ES-I3 (cell line): ENCODE results near the gene CHD1L.

Experiments
- H3K36me3 ChIP-seq: 2 replicates; pipeline ENCODE4 v1.6.1; 2013; ENCODE audit warnings: mild to moderate bottlenecking, low read length, control low read depth, moderate library complexity; ENCODE audit not compliant: insufficient read depth
- H3K4me1 ChIP-seq: 2 replicates; pipeline ENCODE4 v1.6.1; 2013; ENCODE audit warnings: mild to moderate bottlenecking, control low read depth, low read length; ENCODE audit not compliant: insufficient read depth
- H3K9ac ChIP-seq: 2 replicates; pipeline ENCODE4 v1.6.1; 2013; ENCODE audit warnings: low read depth, mild to moderate bottlenecking, low read length, moderate library complexity
- H3K9me3 ChIP-seq: 2 replicates; pipeline ENCODE4 v1.6.1; 2013; ENCODE audit warnings: mild to moderate bottlenecking, low read length, moderate library complexity; ENCODE audit not compliant: control insufficient read depth, insufficient read depth

The CHD1L gene

DNA sequence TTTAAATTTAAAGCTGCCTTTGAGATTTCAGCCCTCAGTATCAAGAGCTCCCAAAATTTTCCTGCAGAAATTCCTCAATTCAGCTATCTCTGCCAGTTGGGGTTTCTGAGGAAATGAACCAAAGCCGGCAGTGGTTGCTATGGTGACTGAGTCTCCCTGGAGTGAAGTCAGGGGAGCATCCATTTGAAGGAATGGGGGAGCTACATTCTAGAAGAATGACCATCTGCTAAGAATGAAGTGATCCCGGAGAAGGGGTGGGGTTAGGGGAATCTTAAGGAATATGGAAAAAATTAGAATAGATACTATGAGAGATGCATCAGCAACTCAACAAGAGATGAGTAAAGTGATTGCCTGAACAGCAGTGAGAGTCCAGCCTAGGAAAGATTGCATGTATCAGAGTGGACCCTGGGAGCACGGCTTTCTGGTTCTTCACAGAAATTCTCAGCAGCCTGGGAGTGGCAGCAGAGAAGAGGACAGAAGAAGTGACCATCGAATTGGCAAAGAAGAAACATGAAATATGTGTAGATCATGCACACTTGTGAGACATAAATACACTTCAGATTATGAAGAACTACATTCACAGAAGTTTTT is 94.7 kb downstream of the CHD1L start:
- Histone ChIP-seq H3K4me1 (peaks cover 12% of the 10 kb centered on the region; the same call in 1 of the 2 replicates), H3K9me3 (no peaks in the 10 kb centered on the region), H3K9ac (no peak overlapping the region), H3K36me3 (no peaks in the 10 kb centered on the region)

- Histone ChIP-seq H3K4me1 (peaks cover 12% of the 10 kb centered on the region; the same call in 1 of the 2 replicates), H3K36me3 (no peaks in the 10 kb centered on the region), H3K9me3 (no peaks in the 10 kb centered on the region), H3K9ac (no peak overlapping the region)
Measured at GRCh38 chr1:147338571-147338970, 96.1 kb downstream of the CHD1L start.

DNA sequence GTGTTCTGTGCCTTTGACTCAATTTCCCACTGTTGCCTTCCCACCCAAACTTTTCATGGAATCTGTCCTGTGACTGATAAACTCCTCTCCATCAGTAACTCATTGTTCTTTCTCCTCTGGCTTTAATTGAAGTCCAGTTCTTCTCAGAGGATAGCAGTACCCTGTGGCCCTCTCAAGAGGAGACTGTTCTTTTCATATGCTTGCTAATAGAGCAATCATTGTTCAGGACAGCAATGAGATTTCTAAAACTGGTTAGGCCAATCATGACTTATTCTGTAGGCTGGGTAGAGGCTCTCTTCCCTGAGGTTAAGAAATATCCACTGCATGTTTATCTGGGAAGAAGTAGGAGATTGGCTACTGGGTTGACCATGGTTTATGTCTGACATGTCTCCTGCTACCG is 98.8 kb downstream of the CHD1L start:
- Histone ChIP-seq H3K36me3 (no peaks in the 10 kb centered on the region), H3K9ac (no peak overlapping the region), H3K4me1 (peaks cover 5% of the 10 kb centered on the region; the same call in 1 of the 2 replicates), H3K9me3 (no peaks in the 10 kb centered on the region)
